HG03159 (cell line): ENCODE data around the gene LORICRIN.
"Not testable (repeated sequence)": the region's sequence is repeated elsewhere in the genome, so short reads cannot be mapped to it uniquely, and the experiment has no call there.

Experiments used
- ATAC-seq: cut with Tn5 transposase; IDR thresholded peaks from one replicate; pipeline ENCODE4 v1.9.1; 2021; ENCODE audit warnings: mild to moderate bottlenecking, moderate library complexity; ENCODE audit not compliant: unreplicated experiment

LORICRIN gene

GRCh38 chr1:153259387-153259786 lies at the start of gene LORICRIN:
Gene LORICRIN (plus strand): TSS chr1:153259687. CDS start chr1:153260950, 1,263 bp downstream.
- no peak for ATAC-seq

GRCh38 chr1:153210206-153210605 lies 49.3 kb upstream of the LORICRIN start:
- ATAC-seq = no peak

- no peak for ATAC-seq
Measured at GRCh38 chr1:153212201-153212600, 47.3 kb upstream of the LORICRIN start.

- no peak for ATAC-seq
Measured at GRCh38 chr1:153213519-153213918, 46.0 kb upstream of the LORICRIN start.

GRCh38 chr1:153217212-153217611 lies 42.3 kb upstream of the LORICRIN start, which contains the start of gene PRR9:
Gene PRR9 (plus strand): TSS chr1:153217584. CDS start chr1:153218145, 561 bp downstream.
- no peak for ATAC-seq

GRCh38 chr1:153217744-153218416 lies 41.6 kb upstream of the LORICRIN start:
- no peak for ATAC-seq

- ATAC-seq = no peak
Measured at GRCh38 chr1:153220606-153221303, 38.7 kb upstream of the LORICRIN start.

- peak; percentile 61 for ATAC-seq
Measured at GRCh38 chr1:153223040-153223891, 36.2 kb upstream of the LORICRIN start.

- ATAC-seq = no peak
Measured at GRCh38 chr1:153227810-153228209, 31.7 kb upstream of the LORICRIN start.

- no peak for ATAC-seq
Measured at GRCh38 chr1:153228491-153228890, 31.0 kb upstream of the LORICRIN start.

- ATAC-seq = not testable (repeated sequence)
Measured at GRCh38 chr1:153229076-153229829, 30.2 kb upstream of the LORICRIN start.

GRCh38 chr1:153231363-153231762 lies 28.1 kb upstream of the LORICRIN start:
- no peak for ATAC-seq

- no peak for ATAC-seq
Measured at GRCh38 chr1:153231785-153232184, 27.7 kb upstream of the LORICRIN start.

GRCh38 chr1:153232553-153232952 lies 26.9 kb upstream of the LORICRIN start:
- ATAC-seq = no peak

GRCh38 chr1:153233448-153233847 lies 26.0 kb upstream of the LORICRIN start:
- no peak for ATAC-seq

GRCh38 chr1:153238527-153238926 lies 21.0 kb upstream of the LORICRIN start:
- no peak for ATAC-seq

GRCh38 chr1:153242160-153242559 lies 17.3 kb upstream of the LORICRIN start:
- ATAC-seq = no peak

GRCh38 chr1:153245466-153245865 lies 14.0 kb upstream of the LORICRIN start:
- no peak for ATAC-seq

- no peak for ATAC-seq
Measured at GRCh38 chr1:153246018-153246417, 13.5 kb upstream of the LORICRIN start.

- ATAC-seq = no peak
Measured at GRCh38 chr1:153246825-153247224, 12.7 kb upstream of the LORICRIN start.
